GOT3 (cell line): ENCODE results near the gene MAML3.

Source experiments
- DNase-seq: peaks from one replicate; lab custom pipeline; 2025; ENCODE audit warnings: mixed read lengths; lab: John Stamatoyannopoulos, UW

MAML3 gene

GRCh38 chr4:139686988-139687387 is 467.0 kb downstream of the MAML3 start:
- DNase-seq, result no peak

DNA sequence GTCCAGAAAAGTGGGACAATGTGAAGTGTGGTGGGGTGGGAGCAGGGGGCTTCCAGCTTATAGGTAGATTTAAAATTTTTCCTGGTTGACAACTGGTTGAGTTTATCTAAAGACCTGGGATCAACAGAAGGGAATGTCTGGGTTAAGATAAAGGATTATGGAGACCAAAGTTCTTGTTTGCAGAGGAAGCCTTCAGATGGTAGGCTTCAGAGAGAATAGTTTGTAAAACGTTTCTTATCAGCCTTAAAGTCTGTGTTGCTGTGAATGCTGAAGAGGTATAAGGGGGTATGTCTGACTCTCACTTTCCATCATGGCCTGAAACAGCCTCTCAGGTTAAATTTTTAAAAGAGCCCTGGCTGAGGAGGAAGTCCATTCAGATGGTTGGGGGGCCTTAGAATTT is 467.9 kb downstream of the MAML3 start:
- DNase-seq, result no peak

- DNase-seq, result no peak
Observed at GRCh38 chr4:139685180-139685579, 468.8 kb downstream of the MAML3 start.

- DNase-seq, result no peak
Observed at GRCh38 chr4:139684351-139684750, 469.6 kb downstream of the MAML3 start.

- no peak for DNase-seq
Observed at GRCh38 chr4:139682741-139683151, 471.2 kb downstream of the MAML3 start.

- no peak for DNase-seq
Observed at GRCh38 chr4:139682309-139682708, 471.7 kb downstream of the MAML3 start.

DNA sequence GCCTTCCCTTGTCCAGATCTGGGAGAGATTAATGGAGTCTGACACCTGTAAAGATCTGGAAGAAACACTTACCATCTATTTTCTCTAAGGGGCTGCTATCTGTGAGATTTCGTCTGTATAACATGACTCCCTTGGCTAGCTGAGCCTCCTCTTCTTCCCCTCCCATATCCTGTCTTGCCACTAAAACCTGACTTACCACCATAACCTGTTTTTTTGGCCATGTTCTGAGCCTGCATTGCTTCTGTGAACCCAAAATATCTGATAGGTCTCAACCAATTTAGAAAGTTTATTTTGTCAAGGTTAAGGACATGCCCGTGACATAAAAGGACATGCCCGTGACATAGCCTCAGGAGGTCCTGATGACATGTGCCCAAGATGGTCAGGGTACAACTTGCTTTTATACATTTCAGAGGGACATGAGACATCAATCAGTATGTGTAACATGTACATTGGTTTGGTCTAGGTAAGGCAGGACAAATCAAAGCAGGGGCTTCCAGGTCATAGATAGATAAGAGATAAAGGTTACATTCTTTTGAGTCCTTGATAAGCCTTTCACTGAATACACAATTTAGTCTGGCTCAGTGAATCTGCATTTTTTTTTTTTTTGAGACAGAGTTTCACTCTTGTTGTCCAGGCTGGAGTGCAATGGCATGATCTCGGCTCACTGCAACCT is 476.9 kb downstream of the MAML3 start:
- no peak for DNase-seq

GRCh38 chr4:139676365-139676764 is 477.6 kb downstream of the MAML3 start:
- no peak for DNase-seq

- DNase-seq, result no peak
Observed at GRCh38 chr4:139675651-139676050, 478.3 kb downstream of the MAML3 start.

- DNase-seq, result no peak
Observed at GRCh38 chr4:139674875-139675550, 479.0 kb downstream of the MAML3 start.

DNA sequence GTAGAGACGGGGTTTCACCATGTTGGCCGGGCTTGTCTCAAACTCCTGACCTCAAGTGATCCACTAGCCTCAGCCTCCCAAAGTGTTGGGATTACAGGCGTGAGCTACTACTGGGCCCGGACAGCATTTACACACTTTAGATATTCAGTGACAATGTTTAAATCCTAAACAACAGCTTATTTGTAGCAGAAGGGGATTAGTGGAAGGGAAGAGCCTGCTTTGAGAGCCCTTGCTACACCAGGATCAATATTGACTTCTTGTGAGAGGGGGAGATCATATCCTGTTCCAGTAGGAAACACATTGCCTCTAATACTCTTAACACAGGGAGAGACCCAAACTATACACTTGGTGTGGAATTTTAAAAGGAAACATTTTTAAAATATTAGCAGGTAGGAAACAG is 481.3 kb downstream of the MAML3 start:
- DNase-seq, result no peak

DNA sequence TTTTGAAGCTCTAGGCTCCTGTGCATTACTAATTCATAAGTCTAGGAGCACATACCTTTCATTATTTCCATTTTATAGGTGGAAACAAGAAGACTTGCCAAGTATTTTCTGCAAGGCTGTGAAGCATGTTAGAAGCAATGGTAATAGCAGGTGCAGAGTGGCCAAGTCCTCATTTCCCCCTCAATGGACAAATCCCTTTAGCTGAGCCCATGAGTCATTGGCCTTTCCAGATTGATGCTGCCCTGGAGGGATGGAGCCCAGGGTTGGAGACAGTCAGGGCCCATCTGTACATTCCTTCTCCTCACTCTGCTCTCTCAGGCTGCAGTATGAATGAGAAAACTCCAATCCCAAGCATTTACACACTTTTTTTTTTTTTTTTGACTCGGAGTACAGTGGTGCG is 481.8 kb downstream of the MAML3 start:
- DNase-seq, result no peak

DNA sequence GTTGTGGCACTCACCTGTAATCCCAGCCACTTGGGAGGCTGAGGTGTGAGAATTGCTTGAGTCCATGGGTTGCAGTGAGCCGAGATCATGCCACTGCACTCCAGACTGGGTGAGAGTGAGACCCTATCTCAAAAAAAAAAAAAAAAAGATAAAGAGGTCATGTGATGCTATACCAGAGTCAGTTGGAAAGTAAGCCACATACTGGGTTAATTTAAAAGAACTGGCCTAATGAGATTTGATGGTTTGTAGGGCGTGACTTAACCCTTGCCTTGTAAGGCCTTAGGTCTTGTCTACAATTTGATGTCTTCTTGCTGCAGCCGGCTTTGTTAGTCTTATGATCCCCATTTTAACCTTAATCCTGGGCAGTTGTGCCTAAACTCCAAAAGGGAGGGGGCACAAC is 483.2 kb downstream of the MAML3 start:
- no peak for DNase-seq

DNA sequence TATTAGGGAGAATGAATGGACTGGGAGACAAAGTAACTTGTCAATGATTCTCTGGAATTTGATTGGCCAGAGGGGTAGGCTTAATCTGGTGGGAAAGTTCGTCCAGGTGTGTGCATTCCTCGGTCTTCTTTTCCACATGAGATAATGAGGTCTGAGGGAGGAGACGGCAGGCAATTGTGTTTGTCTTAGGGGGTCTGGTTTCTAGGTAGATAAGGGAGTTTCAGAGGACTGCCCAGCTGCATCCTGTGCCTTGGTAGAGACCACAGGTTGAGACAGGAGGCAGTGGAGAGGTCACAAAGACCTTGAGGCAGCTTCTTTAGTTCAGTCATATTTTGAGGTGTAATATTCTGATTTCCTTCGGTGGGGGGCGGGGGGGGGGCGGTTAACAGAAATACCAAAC is 484.1 kb downstream of the MAML3 start:
- no peak for DNase-seq

- no peak for DNase-seq
Observed at GRCh38 chr4:139669335-139669734, 484.6 kb downstream of the MAML3 start.

- DNase-seq, result no peak
Observed at GRCh38 chr4:139668658-139669201, 485.3 kb downstream of the MAML3 start.

GRCh38 chr4:139668036-139668435 is 485.9 kb downstream of the MAML3 start:
- no peak for DNase-seq
